H9 (cell line): ENCODE data around the gene CPSF4L. TPM values are rescaled to one million over a fixed set of nuclear protein-coding genes. Genes with fewer than 3 reads are reported as not detected.

ENCODE experiments used
- DNase-seq: peaks from one replicate; pipeline ENCODE4 v3.0.0-alpha.2; 2017
- H2AFZ ChIP-seq: one replicate; pipeline ENCODE4 v1.6.1; 2013; ENCODE audit warnings: mild to moderate bottlenecking, low read length, control low read depth, moderate library complexity
- H2AK5ac ChIP-seq: 2 replicates; pipeline ENCODE4 v1.6.1; 2013; ENCODE audit warnings: low read length, control low read depth, mixed read lengths; ENCODE audit not compliant: insufficient read length
- H2BK120ac ChIP-seq: one replicate; pipeline ENCODE4 v1.6.1; 2013; ENCODE audit warnings: low read depth, mild to moderate bottlenecking, low read length, control low read depth, inconsistent platforms; ENCODE audit not compliant: poor library complexity, severe bottlenecking
- H2BK12ac ChIP-seq: 2 replicates; pipeline ENCODE4 v1.6.1; 2013; ENCODE audit warnings: low read length, control low read depth, mixed read lengths, low read depth; ENCODE audit not compliant: insufficient read length
- H2BK15ac ChIP-seq: 2 replicates; pipeline ENCODE4 v1.6.1; 2013; ENCODE audit warnings: low read depth, low read length, control low read depth
- H2BK20ac ChIP-seq: one replicate; pipeline ENCODE4 v1.6.1; 2013; ENCODE audit warnings: low read depth, mild to moderate bottlenecking, low read length, control low read depth, inconsistent platforms; ENCODE audit not compliant: poor library complexity, severe bottlenecking
- H2BK5ac ChIP-seq: 2 replicates; pipeline ENCODE4 v1.6.1; 2013; ENCODE audit warnings: low read length, control low read depth, mixed read lengths; ENCODE audit not compliant: insufficient read length
- H3K14ac ChIP-seq: 2 replicates; pipeline ENCODE4 v1.6.1; 2013; ENCODE audit warnings: low read length, control low read depth; ENCODE audit not compliant: insufficient read depth
- H3K18ac ChIP-seq: 2 replicates; pipeline ENCODE4 v1.6.1; 2013; ENCODE audit warnings: low read depth, mild to moderate bottlenecking, mixed read lengths, low read length, control low read depth; ENCODE audit not compliant: insufficient read length
- H3K23ac ChIP-seq: 2 replicates; pipeline ENCODE4 v1.6.1; 2013; ENCODE audit warnings: low read length, control low read depth, mixed read lengths, low read depth; ENCODE audit not compliant: insufficient read length
- H3K23me2 ChIP-seq: 2 replicates; pipeline ENCODE4 v1.6.1; 2013; ENCODE audit warnings: low read depth, mild to moderate bottlenecking, mixed read lengths, low read length, control low read depth; ENCODE audit not compliant: insufficient read length, poor library complexity, severe bottlenecking
- H3K27ac ChIP-seq: 2 replicates; pipeline ENCODE4 v1.5.1; 2013; ENCODE audit warnings: low read length, control low read depth, mixed read lengths, low read depth; ENCODE audit not compliant: insufficient read length
- H3K27me3 ChIP-seq: 2 replicates; pipeline ENCODE4 v1.6.1; 2013; ENCODE audit warnings: low read length, control low read depth, inconsistent platforms; ENCODE audit not compliant: insufficient read depth
- H3K4ac ChIP-seq: 2 replicates; pipeline ENCODE4 v1.6.1; 2013; ENCODE audit warnings: low read depth, mild to moderate bottlenecking, control low read depth, inconsistent platforms, low read length, moderate library complexity
- H3K4me1 ChIP-seq: 2 replicates; pipeline ENCODE4 v1.6.1; 2013; ENCODE audit warnings: low read length, control low read depth, inconsistent platforms; ENCODE audit not compliant: insufficient read depth
- H3K4me2 ChIP-seq: 2 replicates; pipeline ENCODE4 v1.6.1; 2013; ENCODE audit warnings: low read length, control low read depth, mixed read lengths; ENCODE audit not compliant: insufficient read length, insufficient read depth
- H3K56ac ChIP-seq: 2 replicates; pipeline ENCODE4 v1.6.1; 2013; ENCODE audit warnings: low read depth, mild to moderate bottlenecking, mixed read lengths, low read length, control low read depth; ENCODE audit not compliant: insufficient read length
- H3K79me1 ChIP-seq: 2 replicates; pipeline ENCODE4 v1.6.1; 2013; ENCODE audit warnings: low read depth, mild to moderate bottlenecking, moderate library complexity, low read length, control low read depth, inconsistent platforms; ENCODE audit not compliant: insufficient read depth, poor library complexity, severe bottlenecking
- H3K79me2 ChIP-seq: 2 replicates; pipeline ENCODE4 v1.6.1; 2013; ENCODE audit warnings: low read length, control low read depth, inconsistent platforms; ENCODE audit not compliant: insufficient read depth
- H3K9ac ChIP-seq: 2 replicates; pipeline ENCODE4 v1.6.1; 2013; ENCODE audit warnings: low read length, control low read depth, mixed read lengths; ENCODE audit not compliant: insufficient read length; ENCODE audit errors: extremely low read depth
- H3K9me3 ChIP-seq: one replicate; pipeline ENCODE4 v1.6.1; 2013; ENCODE audit warnings: low read depth, low read length, inconsistent platforms; ENCODE audit not compliant: control insufficient read depth
- H3T11ph ChIP-seq: one replicate; pipeline ENCODE4 v1.6.1; 2013; ENCODE audit warnings: mild to moderate bottlenecking, low read length, control low read depth, inconsistent platforms
- H4K20me1 ChIP-seq: one replicate; pipeline ENCODE4 v1.6.1; 2013; ENCODE audit not compliant: control insufficient read depth, insufficient read length, insufficient read depth
- H4K5ac ChIP-seq: 2 replicates; pipeline ENCODE4 v1.6.1; 2013; ENCODE audit warnings: low read depth, mild to moderate bottlenecking, mixed read lengths, low read length, control low read depth; ENCODE audit not compliant: insufficient read length
- H4K8ac ChIP-seq: replicated peaks from 2 replicates; pipeline ENCODE4 v1.6.1; 2013; ENCODE audit warnings: low read length, control low read depth, mixed read lengths, low read depth; ENCODE audit not compliant: insufficient read length
- H4K91ac ChIP-seq: 2 replicates; pipeline ENCODE4 v1.6.1; 2013; ENCODE audit warnings: low read depth, mild to moderate bottlenecking, moderate library complexity, mixed read lengths, low read length, control low read depth; ENCODE audit not compliant: insufficient read length
- H3K27ac Mint-ChIP-seq, 3 experiments: 2 replicates in 2 of 3; 3 replicates in 1 of 3; pipeline ENCODE4 v1.8.0; 2020 to 2021; ENCODE audit warnings: mixed read lengths in 3 of 3, mild to moderate bottlenecking in 1 of 3, moderate library complexity in 1 of 3
- H3K27me3 Mint-ChIP-seq: 2 replicates; pipeline ENCODE4 v1.8.0; 2021; ENCODE audit warnings: low read depth, mild to moderate bottlenecking, moderate library complexity, mixed read lengths
- H3K36me3 Mint-ChIP-seq, 3 experiments: 2 replicates in 2 of 3; 3 replicates in 1 of 3; pipeline ENCODE4 v1.8.0; 2020 to 2021; ENCODE audit warnings: low read depth in 3 of 3, mixed read lengths in 3 of 3; ENCODE audit not compliant: insufficient read depth in 1 of 3
- H3K4me1 Mint-ChIP-seq, 2 experiments: 2 replicates each; pipeline ENCODE4 v1.8.0; 2020; ENCODE audit warnings: mixed read lengths in 2 of 2
- H3K4me3 Mint-ChIP-seq, 2 experiments: 2 replicates in 1 of 2; 3 replicates in 1 of 2; pipeline ENCODE4 v1.8.0; 2020 to 2021; ENCODE audit warnings: mild to moderate bottlenecking in 2 of 2, mixed read lengths in 2 of 2, moderate library complexity in 1 of 2
- H3K9me3 Mint-ChIP-seq, 2 experiments: 2 replicates in 1 of 2; 3 replicates in 1 of 2; pipeline ENCODE4 v1.8.0; 2020; ENCODE audit warnings: mild to moderate bottlenecking in 2 of 2, mixed read lengths in 2 of 2, moderate library complexity in 1 of 2
- CTCF ChIP-seq: fragments of 200-600 bp; sonication (generic); conservative IDR thresholded peaks from 3 replicates; pipeline ENCODE4 v1.8.0; 2021; ENCODE audit warnings: antibody characterized with exemption, mild to moderate bottlenecking
- WGBS: extraction: QIAGEN DNeasy Blood & Tissue Kit; methylation state at CpG from one replicate; pipeline ENCODE4 v1.1.7; 2013; ENCODE audit warnings: missing lambda C conversion rate, low lambda C conversion rate, mixed read lengths; ENCODE audit not compliant: insufficient read length; ENCODE audit errors: extremely low coverage; 5-methylcytosine and 5-hydroxymethylcytosine counted together
- total RNA-seq: library from RNA; stranded (reverse); gene quantifications from 2 replicates; pipeline ENCODE4 v1.2.1, GENCODE V29; 2021

The CPSF4L gene
- total RNA-seq, 1 experiment from 2014 or later = not detected

- H3K14ac ChIP-seq = no peak overlapping the region
- no peaks in the 10 kb centered on the region; a peak in 1 of 5 replicates for H3K9me3 Mint-ChIP-seq
- no peak overlapping the region for H2BK5ac ChIP-seq
- H4K20me1 ChIP-seq = no peaks in the 10 kb centered on the region
- H3K4ac ChIP-seq = no peak overlapping the region
- no peaks in the 10 kb centered on the region for H3K27me3 Mint-ChIP-seq
- peaks cover 4 to 20% (median 16%) of the 10 kb centered on the region in 3 experiments; a peak in 5 of 7 replicates for H3K36me3 Mint-ChIP-seq
- H3K4me1 ChIP-seq = peaks cover 6% of the 10 kb centered on the region; the same call in 1 of the 2 replicates
- no peak overlapping the region for H3K4me3 Mint-ChIP-seq
- H2BK12ac ChIP-seq = no peak overlapping the region
- H4K5ac ChIP-seq = no peak overlapping the region
- no peak overlapping the region for H2AK5ac ChIP-seq
- peak overlapping the region in 1 of 3 experiments; percentile 79; a peak in 2 of 7 replicates for H3K27ac Mint-ChIP-seq
- H2BK15ac ChIP-seq = no peak overlapping the region
- no peaks in the 10 kb centered on the region for H3K27me3 ChIP-seq
- H3K56ac ChIP-seq = no peak overlapping the region
- no peak overlapping the region for H3K23ac ChIP-seq
- no peak overlapping the region for H2BK20ac ChIP-seq
- DNase-seq = no peak
- no peak for TF ChIP-seq CTCF
- H3K4me2 ChIP-seq = peak overlapping the region; percentile 60
- H3K9ac ChIP-seq = no peak overlapping the region
- H4K91ac ChIP-seq = no peak overlapping the region
- H3K4me1 Mint-ChIP-seq = peaks cover 44 to 46% of the 10 kb centered on the region in 2 experiments
- peaks cover 8% of the 10 kb centered on the region for H3K23me2 ChIP-seq
- H3T11ph ChIP-seq = no peak overlapping the region
- no CpG with 5 or more reads among the region's 3 CpGs for WGBS
- H3K79me1 ChIP-seq = peaks cover 3% of the 10 kb centered on the region
- H3K79me2 ChIP-seq = peaks cover 38% of the 10 kb centered on the region
- H4K8ac ChIP-seq = no peak overlapping the region
- no peak overlapping the region for H2AFZ ChIP-seq
- H2BK120ac ChIP-seq = no peak overlapping the region
- H3K27ac ChIP-seq = peak overlapping the region; percentile 69
- no peaks in the 10 kb centered on the region for H3K9me3 ChIP-seq
- no peak overlapping the region for H3K18ac ChIP-seq
Measured at GRCh38 chr17:73227379-73227778, 34.3 kb downstream of the CPSF4L start.
